IPS DF 4.7 (cell line): ENCODE results near the gene HIF1A.
"Not testable (repeated sequence)": the region's sequence is repeated elsewhere in the genome, so short reads cannot be mapped to it uniquely, and the experiment has no call there.

Source experiments
- DNase-seq: peaks from one replicate; pipeline ENCODE4 v3.0.0-alpha.2; 2013; ENCODE audit warnings: low spot score; ENCODE audit errors: extremely low read depth

Gene HIF1A

DNA sequence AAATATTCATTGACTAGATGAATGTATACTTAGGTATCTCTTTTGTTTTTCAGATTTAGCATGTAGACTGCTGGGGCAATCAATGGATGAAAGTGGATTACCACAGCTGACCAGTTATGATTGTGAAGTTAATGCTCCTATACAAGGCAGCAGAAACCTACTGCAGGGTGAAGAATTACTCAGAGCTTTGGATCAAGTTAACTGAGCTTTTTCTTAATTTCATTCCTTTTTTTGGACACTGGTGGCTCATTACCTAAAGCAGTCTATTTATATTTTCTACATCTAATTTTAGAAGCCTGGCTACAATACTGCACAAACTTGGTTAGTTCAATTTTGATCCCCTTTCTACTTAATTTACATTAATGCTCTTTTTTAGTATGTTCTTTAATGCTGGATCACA, 51.6 kb downstream of the HIF1A start:
- no peak for DNase-seq

- no peak for DNase-seq
Measured at GRCh38 chr14:61747342-61747741, 52.0 kb downstream of the HIF1A start.

- DNase-seq: no peak
Measured at GRCh38 chr14:61749264-61749663, 54.0 kb downstream of the HIF1A start.

DNA sequence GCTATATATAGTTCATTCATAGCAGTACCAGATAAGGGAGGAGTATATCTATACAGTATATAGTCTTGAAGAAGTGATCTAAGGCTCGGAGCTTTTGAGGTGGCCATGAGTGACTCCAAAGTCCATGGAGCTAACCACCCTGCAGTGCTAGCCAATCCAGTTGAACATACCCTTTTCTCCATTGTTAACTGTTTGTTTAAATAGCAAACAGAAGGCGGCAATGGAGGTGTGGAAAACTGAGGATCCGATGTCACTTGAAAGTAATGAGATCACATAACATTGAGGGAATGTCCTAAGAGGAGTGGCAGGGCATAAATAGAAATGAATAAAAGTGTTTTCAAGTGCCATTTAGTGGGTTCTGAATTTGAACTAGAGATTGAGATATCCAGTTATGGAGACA, 54.6 kb downstream of the HIF1A start:
- DNase-seq: no peak

DNA sequence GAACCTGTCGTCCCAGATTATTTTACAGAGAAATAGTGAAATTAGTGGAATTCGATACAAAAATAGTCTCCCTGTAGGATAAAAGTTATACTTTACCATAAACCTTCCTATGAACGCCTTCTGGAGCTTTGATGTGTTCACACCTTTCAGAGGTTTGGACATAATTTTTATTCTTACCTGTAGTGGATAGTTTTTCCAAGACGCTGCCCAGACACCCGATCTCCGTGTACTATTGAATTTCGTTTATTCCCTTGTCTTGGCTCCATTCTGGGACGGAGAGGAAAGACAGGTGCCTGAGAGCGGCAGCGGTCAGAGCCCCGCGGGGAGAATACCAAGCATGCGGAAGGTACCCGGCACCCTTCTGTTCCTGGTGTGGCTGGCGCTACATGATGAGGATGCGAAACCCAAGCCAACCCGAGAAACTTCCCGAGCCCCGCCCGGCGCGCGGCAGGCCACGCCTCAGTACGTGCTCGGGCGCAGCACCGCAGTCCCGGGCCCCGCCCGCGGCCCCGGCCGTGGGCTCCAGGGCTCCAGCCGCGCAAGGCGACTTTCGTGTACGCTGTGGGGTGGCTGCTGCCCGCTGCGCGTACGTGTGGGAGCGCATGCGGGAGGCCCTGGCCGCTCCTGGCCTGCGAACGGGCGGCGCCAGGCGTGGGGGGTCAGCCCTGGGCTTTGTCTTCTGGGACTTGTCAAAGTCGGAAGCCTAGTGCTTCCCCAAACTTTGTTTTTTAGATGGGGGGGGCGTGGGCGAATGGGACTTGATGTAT, 55.6 kb downstream of the HIF1A start:
- DNase-seq: no peak

- DNase-seq: no peak
Measured at GRCh38 chr14:61751475-61751989, 56.2 kb downstream of the HIF1A start.

DNA sequence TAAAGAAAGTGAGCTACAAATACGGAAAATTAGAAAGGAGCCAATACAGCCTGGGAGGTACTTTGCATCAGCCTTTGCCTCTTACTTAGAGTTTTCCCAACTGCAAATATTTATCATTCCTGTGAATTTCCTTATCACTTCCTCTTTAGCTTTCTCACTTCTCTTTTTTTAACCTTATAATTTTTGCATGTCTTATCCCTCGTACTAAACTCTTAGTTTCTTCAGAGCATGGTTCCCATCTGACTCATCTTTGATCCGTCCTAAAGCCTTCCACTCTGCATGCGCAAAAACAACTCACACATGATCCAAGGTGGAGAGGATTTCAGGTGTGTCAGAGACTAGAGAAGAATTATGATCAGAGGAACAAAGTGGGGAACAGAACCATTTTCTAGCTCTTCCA, 57.3 kb downstream of the HIF1A start:
- no peak for DNase-seq

- DNase-seq: no peak
Measured at GRCh38 chr14:61753631-61754030, 58.3 kb downstream of the HIF1A start.

GRCh38 chr14:61754627-61755381, 59.5 kb downstream of the HIF1A start:
- no peak for DNase-seq

DNA sequence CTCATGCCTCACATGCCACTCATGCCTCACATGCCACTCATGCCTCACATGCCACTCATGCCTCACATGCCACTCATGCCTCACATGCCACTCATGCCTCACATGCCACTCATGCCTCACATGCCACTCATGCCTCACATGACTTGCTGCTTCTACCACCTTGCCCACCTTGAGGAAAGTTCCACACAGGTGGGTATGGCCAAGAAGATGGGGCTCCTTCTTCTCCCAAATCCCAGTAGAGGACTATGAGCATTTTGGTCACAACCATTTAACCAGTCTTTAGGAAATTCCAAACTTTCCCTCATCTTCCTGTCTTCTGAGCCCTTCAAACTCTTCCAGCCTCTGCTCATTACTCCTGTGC, 60.0 kb downstream of the HIF1A start:
- DNase-seq: not testable (repeated sequence)

- DNase-seq: no peak
Measured at GRCh38 chr14:61756135-61756534, 60.8 kb downstream of the HIF1A start.

DNA sequence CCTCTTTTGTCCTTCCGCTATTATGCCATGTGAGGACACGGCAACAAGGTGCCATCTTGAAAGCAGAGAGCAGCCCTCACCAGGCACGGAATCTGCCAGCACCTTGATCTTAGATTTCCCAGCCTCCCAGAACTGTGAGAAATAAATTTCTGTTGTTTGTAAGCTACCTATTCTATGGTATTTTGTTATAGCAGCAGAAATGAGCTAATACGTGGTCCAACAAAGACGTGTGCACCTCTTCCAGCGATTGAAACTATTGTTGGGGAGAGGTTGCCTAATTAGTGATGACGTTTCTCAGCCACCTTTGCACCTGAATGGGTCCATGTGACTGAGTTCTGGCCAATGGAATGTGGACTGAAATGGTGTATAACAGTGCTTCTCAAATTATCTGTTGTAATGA, 64.6 kb downstream of the HIF1A start:
- DNase-seq: no peak

- DNase-seq: no peak
Measured at GRCh38 chr14:61761557-61761956, 66.2 kb downstream of the HIF1A start.

DNA sequence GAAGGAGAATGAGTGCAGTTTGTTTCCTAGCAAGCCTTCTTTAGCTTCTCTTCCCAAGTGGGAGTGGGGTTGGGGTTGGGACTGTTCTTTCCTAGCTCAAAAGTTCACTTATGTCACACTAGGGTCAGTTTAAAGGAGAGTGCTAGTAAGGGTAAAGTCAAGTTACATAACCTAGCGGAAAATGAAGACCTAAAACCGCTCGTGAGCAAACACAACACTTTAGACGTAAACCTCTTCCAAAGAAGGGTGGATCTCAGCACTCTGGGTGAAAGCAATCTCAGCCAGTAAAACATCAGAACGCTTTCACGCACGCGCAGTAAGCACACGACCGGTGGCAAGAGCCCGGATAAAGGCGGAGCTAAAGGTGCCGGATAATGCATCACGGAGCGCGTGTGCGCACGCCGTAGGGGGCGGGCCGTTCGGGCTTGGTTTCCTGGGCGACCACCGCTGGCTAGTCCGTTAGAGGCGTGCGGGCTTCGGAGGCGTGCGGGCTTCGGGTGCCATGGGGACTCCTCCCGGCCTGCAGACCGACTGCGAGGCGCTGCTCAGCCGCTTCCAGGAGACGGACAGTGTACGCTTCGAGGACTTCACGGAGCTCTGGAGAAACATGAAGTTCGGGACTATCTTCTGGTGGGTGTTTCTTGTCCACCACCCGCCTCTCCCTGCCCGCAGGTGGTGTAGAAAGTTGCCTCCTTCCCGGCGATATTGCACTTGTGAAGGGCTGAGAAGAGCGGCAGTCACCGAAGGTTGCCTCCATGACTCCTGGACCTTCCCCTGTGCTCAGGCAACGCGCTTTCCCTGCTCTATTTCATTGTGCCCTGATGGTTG, 66.9 kb downstream of the HIF1A start, which contains the start of gene SNAPC1:
TSS of gene SNAPC1 (plus strand) at position 462 of the 828 bp plus-strand sequence. CDS start at position 503, 41 bp downstream.
- peak; percentile 96 for DNase-seq

DNA sequence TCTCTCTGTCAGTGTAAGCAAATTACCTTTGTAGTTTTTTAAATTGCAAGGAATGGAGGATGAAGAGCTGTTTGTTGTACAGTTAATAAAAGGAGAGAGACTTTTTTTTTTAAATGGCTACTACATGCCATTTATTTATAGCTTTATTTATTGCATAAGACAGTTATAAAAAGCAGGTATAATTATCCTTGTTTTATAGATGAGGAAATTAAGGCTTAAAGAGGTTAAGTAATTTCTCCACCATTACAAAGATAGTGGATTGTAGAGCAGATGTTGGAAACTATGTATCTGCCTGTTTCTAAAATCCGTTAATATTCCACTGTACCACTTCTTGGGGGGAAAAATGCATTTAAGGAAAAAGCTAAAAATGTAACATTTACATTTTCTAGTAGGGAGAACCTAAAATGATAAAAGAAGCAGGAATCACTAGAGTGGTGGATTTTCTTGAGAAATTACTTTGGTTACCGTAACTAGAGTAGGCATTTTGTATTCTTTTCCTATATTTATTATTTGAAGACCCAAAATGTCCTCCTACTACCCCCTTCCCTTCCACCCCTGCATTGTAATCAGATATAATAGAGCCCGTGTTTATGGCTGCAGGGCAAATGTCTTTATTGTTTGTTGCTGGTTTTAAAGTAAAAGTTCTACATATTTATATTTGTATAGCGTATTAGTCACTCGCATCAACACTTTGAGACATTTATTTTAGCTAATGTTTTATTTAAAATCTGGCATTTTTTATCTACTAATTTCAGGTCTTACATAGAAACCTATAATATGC, 69.2 kb downstream of the HIF1A start:
- no peak for DNase-seq

GRCh38 chr14:61765225-61765943, 70.1 kb downstream of the HIF1A start:
- no peak for DNase-seq

GRCh38 chr14:61766151-61766550, 70.8 kb downstream of the HIF1A start:
- DNase-seq: no peak

- no peak for DNase-seq
Measured at GRCh38 chr14:61768240-61768639, 72.9 kb downstream of the HIF1A start.

GRCh38 chr14:61769893-61770292, 74.6 kb downstream of the HIF1A start:
- DNase-seq: no peak

DNA sequence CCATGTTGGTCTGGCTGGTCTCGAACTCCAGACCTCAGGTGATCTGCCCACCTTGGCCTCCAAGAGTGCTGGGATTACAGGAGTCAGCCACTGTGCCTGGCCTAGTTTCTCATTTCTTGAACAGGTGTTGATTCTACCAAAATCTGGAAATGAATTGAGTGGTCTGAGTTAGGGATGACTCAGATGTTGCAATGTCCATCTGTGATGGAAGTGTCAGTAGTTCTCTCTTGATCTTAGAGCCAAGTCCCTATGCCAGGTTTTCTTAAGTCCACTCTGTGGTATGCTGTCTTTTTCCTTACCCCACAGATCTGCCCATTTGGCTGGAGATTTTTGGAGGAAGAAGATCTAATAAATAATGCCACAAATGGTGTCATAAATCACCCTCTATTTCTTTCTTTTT, 79.5 kb downstream of the HIF1A start:
- DNase-seq: no peak
